H1 (cell line): ENCODE results near the gene SLC26A1. TPM values are rescaled to one million over a fixed set of nuclear protein-coding genes. Genes with fewer than 3 reads are reported as not detected.

Source experiments
- CHD7 ChIP-seq: fragments of 300-600 bp; sonication (generic); IDR thresholded peaks from 2 replicates; pipeline ENCODE4 v1.7.1; 2012; ENCODE audit warnings: low read length, moderate library complexity, mild to moderate bottlenecking, inconsistent platforms; ENCODE audit not compliant: insufficient replicate concordance
- CTCF ChIP-seq, 3 experiments: IDR thresholded peaks; 1 replicate in 2 of 3; 2 replicates in 1 of 3; pipeline versions ENCODE4 v1.5.1 to v1.6.1; 2011; ENCODE audit warnings: low read length in 3 of 3, mild to moderate bottlenecking in 3 of 3, inconsistent platforms in 2 of 3, low read depth in 1 of 3, moderate library complexity in 1 of 3; ENCODE audit not compliant: insufficient read depth in 1 of 3; ENCODE audit errors: control extremely low read depth in 1 of 3
- SIRT6 ChIP-seq: IDR thresholded peaks from one replicate; pipeline ENCODE4 v1.7.1; 2012; ENCODE audit warnings: low read length, inconsistent platforms
- SUZ12 ChIP-seq: fragments of 200-600 bp; sonication (generic); IDR thresholded peaks from 2 replicates; pipeline ENCODE4 v1.6.1; 2012; ENCODE audit warnings: mild to moderate bottlenecking, inconsistent platforms, low read length, moderate library complexity, mixed read lengths
- polyA plus RNA-seq, 7 experiments: library from polyadenylated mRNA; depleted of rRNA in 3 of 7; stranded (reverse) in 5 of 7; unstranded in 2 of 7; fragments of >200 nt in 5 of 7; fragments of 200-250 nt in 2 of 7; gene quantifications; 1 replicate in 5 of 7; 2 replicates in 1 of 7; 4 replicates in 1 of 7; pipeline versions ENCODE4 v1.2.1 to v1.2.3, GENCODE V29; 2011 to 2013; ENCODE audit warnings: missing spikeins in 2 of 7, mixed read lengths in 2 of 7
- total RNA-seq: library from RNA; stranded (reverse); fragmentation: NEBNext Ultra II Directional; extraction: Animal tissue kit (Norgen Biotek cat#: 25700); gene quantifications from 2 replicates; pipeline ENCODE4 v1.2.1, GENCODE V29; 2021

Gene SLC26A1
- total and polyA plus RNA-seq, 2 of the 8 experiments (the other 6 are each of a cell fraction or from before 2014, with no cell fraction given), result 0.11 TPM; not detected in 1

DNA sequence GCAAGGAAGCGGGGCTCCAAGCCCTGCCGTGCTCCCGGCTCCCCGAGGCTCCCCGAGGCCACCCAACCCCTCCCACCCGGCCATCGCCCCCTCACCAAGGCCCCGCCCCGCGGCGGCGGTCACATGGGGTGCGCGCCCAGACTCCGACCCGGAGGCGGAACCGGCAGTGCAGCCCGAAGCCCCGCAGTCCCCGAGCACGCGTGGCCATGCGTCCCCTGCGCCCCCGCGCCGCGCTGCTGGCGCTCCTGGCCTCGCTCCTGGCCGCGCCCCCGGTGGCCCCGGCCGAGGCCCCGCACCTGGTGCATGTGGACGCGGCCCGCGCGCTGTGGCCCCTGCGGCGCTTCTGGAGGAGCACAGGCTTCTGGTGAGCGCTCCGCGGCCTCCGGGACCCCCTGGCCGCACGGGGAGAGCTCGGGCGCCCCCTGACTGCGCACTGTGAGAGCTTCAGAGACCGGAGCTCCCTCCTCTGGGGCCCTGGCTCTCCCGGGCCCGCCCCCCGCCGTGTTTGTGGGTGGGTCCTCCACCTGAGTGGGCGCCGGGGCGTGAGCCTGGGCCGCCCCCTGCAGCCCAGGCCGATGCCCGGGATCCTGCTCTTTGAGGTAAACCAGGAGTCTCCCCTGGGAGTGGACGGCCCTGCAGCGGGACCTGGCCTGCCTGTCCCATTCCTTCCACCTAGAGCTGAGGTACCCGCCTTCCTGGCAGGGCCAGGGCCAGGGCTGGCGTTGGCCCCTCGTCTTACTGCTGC is 6.2 kb downstream of the SLC26A1 start, which contains the start of gene IDUA (continued):
- TF ChIP-seq SUZ12, result 0 out of 2 replicates have a peak, but pooled peaks have one; percentile 27
- no peak for TF ChIP-seq SIRT6
- TF ChIP-seq CTCF (IDR thresholded peaks at IDR 0.05; ENCODE audit: control extremely low read depth in 1 of 3, insufficient read depth in 1 of 3, low read depth in 1 of 3, low read length in 3 of 3), result peak in 2 of 3 experiments; percentile 22 to 25; a peak in 3 of 4 replicates
- TF ChIP-seq CHD7, result no peak
